ENCODE measurements around the gene DNM2.

The DNM2 gene

GRCh38 chr19:10870955-10871603 lies 153.2 kb downstream of the DNM2 start, which contains the start of gene CARM1 (continued):
- no peak for TF ChIP-seq ZSCAN18 (tag by site-specific recombination; IDR thresholded peaks at IDR 0.05)
- no peak for TF ChIP-seq ZNF423 (tag by site-specific recombination; IDR thresholded peaks at IDR 0.05)
- no peak for TF ChIP-seq ZNF530 (tag by site-specific recombination; IDR thresholded peaks at IDR 0.05; ENCODE audit: low read depth)
- no peak for TF ChIP-seq ZNF48 (tag by site-specific recombination; IDR thresholded peaks at IDR 0.05)
- TF ChIP-seq ZNF433 (tag by site-specific recombination; IDR thresholded peaks at IDR 0.05; ENCODE audit: low read depth) = no peak
- TF ChIP-seq ZNF561 (tag by site-specific recombination; IDR thresholded peaks at IDR 0.05; ENCODE audit: borderline replicate concordance) = peak; percentile 44; the same call in 1 of the 2 replicates
- TF ChIP-seq ZNF600 (tag by site-specific recombination; IDR thresholded peaks at IDR 0.05) = no peak
- TF ChIP-seq ZNF596 (tag by site-specific recombination; IDR thresholded peaks at IDR 0.05) = no peak
- TF ChIP-seq ZNF157 (tag by site-specific recombination; IDR thresholded peaks at IDR 0.05) = no peak
- TF ChIP-seq ZNF16 (tag by site-specific recombination; IDR thresholded peaks at IDR 0.05; ENCODE audit: low read depth) = no peak
- TF ChIP-seq, protein P1, sequence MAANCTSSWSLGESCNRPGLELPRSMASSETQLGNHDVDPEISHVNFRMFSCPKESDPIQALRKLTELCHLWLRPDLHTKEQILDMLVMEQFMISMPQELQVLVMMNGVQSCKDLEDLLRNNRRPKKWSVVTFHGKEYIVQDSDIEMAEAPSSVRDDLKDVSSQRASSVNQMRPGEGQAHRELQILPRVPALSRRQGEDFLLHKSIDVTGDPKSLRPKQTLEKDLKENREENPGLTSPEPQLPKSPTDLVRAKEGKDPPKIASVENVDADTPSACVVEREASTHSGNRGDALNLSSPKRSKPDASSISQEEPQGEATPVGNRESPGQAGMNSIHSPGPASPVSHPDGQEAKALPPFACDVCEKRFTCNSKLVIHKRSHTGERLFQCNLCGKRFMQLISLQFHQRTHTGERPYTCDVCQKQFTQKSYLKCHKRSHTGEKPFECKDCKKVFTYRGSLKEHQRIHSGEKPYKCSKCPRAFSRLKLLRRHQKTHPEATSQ (tag by site-specific recombination; IDR thresholded peaks at IDR 0.05) = no peak
- no peak for TF ChIP-seq ZNF549 (tag by site-specific recombination; IDR thresholded peaks at IDR 0.05)
- TF ChIP-seq ZNF488 (tag by site-specific recombination; IDR thresholded peaks at IDR 0.05) = no peak
- TF ChIP-seq ZSCAN4 (tag by site-specific recombination; IDR thresholded peaks at IDR 0.05) = no peak
- no peak for TF ChIP-seq ZNF544 (tag by site-specific recombination; IDR thresholded peaks at IDR 0.05)
- TF ChIP-seq ZBTB26 (tag by site-specific recombination; optimal IDR thresholded peaks at IDR 0.05) = peak; percentile 76
- no peak for TF ChIP-seq ZNF266 (tag by site-specific recombination; IDR thresholded peaks at IDR 0.05; ENCODE audit: low read depth)
- no peak for TF ChIP-seq OVOL3 (tag by site-specific recombination; IDR thresholded peaks at IDR 0.05)
- TF ChIP-seq ZNF426 (tag by site-specific recombination; IDR thresholded peaks at IDR 0.05) = no peak
- TF ChIP-seq ZNF560 (tag by site-specific recombination; IDR thresholded peaks at IDR 0.05; ENCODE audit: borderline replicate concordance) = no peak
- no peak for TF ChIP-seq ZNF792 (tag by site-specific recombination; IDR thresholded peaks at IDR 0.05)
- no peak for TF ChIP-seq ZNF518A (tag by site-specific recombination; conservative IDR thresholded peaks at IDR 0.05; ENCODE audit: low read depth)
- no peak for TF ChIP-seq GLI4 (tag by site-specific recombination; IDR thresholded peaks at IDR 0.05)
- TF ChIP-seq, protein P2, sequence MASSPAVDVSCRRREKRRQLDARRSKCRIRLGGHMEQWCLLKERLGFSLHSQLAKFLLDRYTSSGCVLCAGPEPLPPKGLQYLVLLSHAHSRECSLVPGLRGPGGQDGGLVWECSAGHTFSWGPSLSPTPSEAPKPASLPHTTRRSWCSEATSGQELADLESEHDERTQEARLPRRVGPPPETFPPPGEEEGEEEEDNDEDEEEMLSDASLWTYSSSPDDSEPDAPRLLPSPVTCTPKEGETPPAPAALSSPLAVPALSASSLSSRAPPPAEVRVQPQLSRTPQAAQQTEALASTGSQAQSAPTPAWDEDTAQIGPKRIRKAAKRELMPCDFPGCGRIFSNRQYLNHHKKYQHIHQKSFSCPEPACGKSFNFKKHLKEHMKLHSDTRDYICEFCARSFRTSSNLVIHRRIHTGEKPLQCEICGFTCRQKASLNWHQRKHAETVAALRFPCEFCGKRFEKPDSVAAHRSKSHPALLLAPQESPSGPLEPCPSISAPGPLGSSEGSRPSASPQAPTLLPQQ (tag by site-specific recombination; IDR thresholded peaks at IDR 0.05) = peak; percentile 58
- no peak for TF ChIP-seq TRIM28 (IDR thresholded peaks at IDR 0.05; ENCODE audit: borderline replicate concordance, low read length)
- TF ChIP-seq, protein P3, sequence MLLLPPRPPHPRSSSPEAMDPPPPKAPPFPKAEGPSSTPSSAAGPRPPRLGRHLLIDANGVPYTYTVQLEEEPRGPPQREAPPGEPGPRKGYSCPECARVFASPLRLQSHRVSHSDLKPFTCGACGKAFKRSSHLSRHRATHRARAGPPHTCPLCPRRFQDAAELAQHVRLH (tag by site-specific recombination; IDR thresholded peaks at IDR 0.05) = no peak
- TF ChIP-seq ZNF175 (tag by site-specific recombination; IDR thresholded peaks at IDR 0.05) = no peak
